NCI-H446 treated with DMSO at 0.1 percent for 48 hours (cell line): Measurements from ENCODE around the gene ARHGEF28.

Source experiments
- DNase-seq: peaks from one replicate; lab custom pipeline; 2025; lab: John Stamatoyannopoulos, UW

Gene ARHGEF28

GRCh38 chr5:73619606-73620333, 6.2 kb upstream of the ARHGEF28 start:
- DNase-seq, result peak; percentile 75

GRCh38 chr5:73620334-73620687, 5.7 kb upstream of the ARHGEF28 start:
- DNase-seq, result no peak

GRCh38 chr5:73623060-73623459, 2.9 kb upstream of the ARHGEF28 start:
- DNase-seq, result no peak

- no peak for DNase-seq
These were observed 2.0 kb upstream of the ARHGEF28 start for GRCh38 chr5:73623901-73624404.

GRCh38 chr5:73624888-73625287, 1.1 kb upstream of the ARHGEF28 start:
- no peak for DNase-seq

GRCh38 chr5:73625372-73625943, 538 bp upstream of the ARHGEF28 start:
- peak; percentile 25 for DNase-seq

GRCh38 chr5:73626814-73627313, 868 bp downstream of the ARHGEF28 start:
- no peak for DNase-seq

- DNase-seq, result no peak
These were observed 3.5 kb downstream of the ARHGEF28 start for GRCh38 chr5:73629456-73629855.

GRCh38 chr5:73630765-73631164, 4.8 kb downstream of the ARHGEF28 start:
- DNase-seq, result no peak

- DNase-seq, result no peak
These were observed 5.5 kb downstream of the ARHGEF28 start for GRCh38 chr5:73631500-73631899.

- DNase-seq, result no peak
These were observed 7.1 kb downstream of the ARHGEF28 start for GRCh38 chr5:73633060-73633459.

- DNase-seq, result no peak
These were observed 10.4 kb downstream of the ARHGEF28 start for GRCh38 chr5:73636408-73636807.

GRCh38 chr5:73637565-73637964, 11.6 kb downstream of the ARHGEF28 start:
- no peak for DNase-seq

- no peak for DNase-seq
These were observed 12.5 kb downstream of the ARHGEF28 start for GRCh38 chr5:73638344-73639095.

- DNase-seq, result no peak
These were observed 14.9 kb downstream of the ARHGEF28 start for GRCh38 chr5:73640861-73641320.

- no peak for DNase-seq
These were observed 15.8 kb downstream of the ARHGEF28 start for GRCh38 chr5:73641811-73642210.

- DNase-seq, result no peak
These were observed 16.3 kb downstream of the ARHGEF28 start for GRCh38 chr5:73642344-73642743.

GRCh38 chr5:73644385-73644963, 18.5 kb downstream of the ARHGEF28 start:
- DNase-seq, result no peak

- DNase-seq, result no peak
These were observed 21.7 kb downstream of the ARHGEF28 start for GRCh38 chr5:73647721-73648120.

- no peak for DNase-seq
These were observed 22.5 kb downstream of the ARHGEF28 start for GRCh38 chr5:73648515-73648914.

- DNase-seq, result no peak
These were observed 23.9 kb downstream of the ARHGEF28 start for GRCh38 chr5:73649926-73650325.

- no peak for DNase-seq
These were observed 26.4 kb downstream of the ARHGEF28 start for GRCh38 chr5:73652391-73652790.
